Activated CD4-positive, alpha-beta T cell treated with anti-CD3 and anti-CD28 coated beads for 24 hours (primary cell): ENCODE results near the gene RARB.

ENCODE experiments used
- DNase-seq, 2 donors: peaks; one replicate each; pipeline ENCODE4 v3.0.0-alpha.2; 2020; ENCODE audit warnings: low read depth in 2 of 2

Gene RARB

GRCh38 chr3:25448750-25449692 is 21.0 kb downstream of the RARB start:
- no peak for DNase-seq

GRCh38 chr3:25449857-25450256 is 21.8 kb downstream of the RARB start:
- no peak for DNase-seq

GRCh38 chr3:25452192-25452591 is 24.1 kb downstream of the RARB start:
- DNase-seq, result no peak

GRCh38 chr3:25452740-25453139 is 24.7 kb downstream of the RARB start:
- no peak for DNase-seq

DNA sequence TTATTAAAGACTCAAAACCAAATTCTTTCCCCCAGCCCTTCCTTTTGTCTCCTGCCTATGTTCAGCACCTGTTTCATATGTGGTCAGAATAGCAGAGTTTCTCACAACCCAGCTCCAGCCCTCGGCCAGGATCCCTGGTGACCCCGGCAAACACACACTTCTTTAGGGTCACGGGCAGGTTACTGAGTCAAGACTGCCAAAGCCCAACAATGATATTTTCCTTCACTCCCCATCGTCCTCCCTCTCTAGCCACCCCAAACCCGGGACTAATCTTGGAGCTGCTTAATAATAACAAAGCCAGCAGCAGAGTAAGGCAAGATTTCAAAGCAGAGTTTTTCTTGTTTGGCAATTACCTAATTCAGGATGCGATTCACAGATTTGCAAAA is 25.5 kb downstream of the RARB start:
- no peak for DNase-seq

GRCh38 chr3:25454005-25454927 is 26.2 kb downstream of the RARB start:
- no peak for DNase-seq

- DNase-seq, result no peak
Observed at GRCh38 chr3:25455441-25456132, 27.5 kb downstream of the RARB start.

- no peak for DNase-seq
Observed at GRCh38 chr3:25456723-25457670, 28.9 kb downstream of the RARB start.

DNA sequence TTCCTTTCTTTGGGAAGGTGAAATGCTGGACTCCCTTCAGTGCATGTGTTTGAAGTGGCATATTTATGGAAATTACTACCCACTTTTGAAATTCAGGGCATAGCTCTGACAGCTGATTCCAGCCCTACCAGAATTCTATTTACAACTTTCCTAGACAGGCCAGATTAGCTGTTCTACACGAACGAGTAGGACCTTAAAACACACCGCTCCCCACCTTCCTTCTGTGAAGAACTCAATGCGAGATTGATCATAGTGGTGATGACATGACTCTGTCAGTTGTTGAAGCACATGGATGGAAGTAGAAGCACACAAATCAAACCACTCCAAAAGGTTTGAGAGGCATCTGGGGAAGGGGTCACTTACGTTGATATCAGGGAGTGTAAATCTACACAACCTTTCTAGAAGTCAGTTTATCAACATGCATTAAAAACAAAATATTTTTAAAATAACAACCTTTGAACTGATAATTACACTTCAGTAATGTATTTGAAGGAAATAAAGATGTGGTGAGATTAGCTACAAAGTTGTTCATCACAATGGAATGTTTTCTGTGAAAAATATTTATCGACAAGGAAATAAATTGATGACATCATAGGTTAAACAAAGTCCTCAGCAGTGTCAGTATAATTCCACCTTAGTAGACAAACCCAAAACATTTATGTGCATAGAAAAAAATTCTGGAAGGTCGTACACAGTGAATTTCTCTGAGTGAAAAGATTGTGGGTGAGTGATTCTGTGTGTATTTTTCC is 29.8 kb downstream of the RARB start:
- no peak for DNase-seq

GRCh38 chr3:25458420-25458814 is 30.4 kb downstream of the RARB start:
- DNase-seq, result no peak

- no peak for DNase-seq
Observed at GRCh38 chr3:25460751-25461150, 32.7 kb downstream of the RARB start.

- no peak for DNase-seq
Observed at GRCh38 chr3:25461946-25462345, 33.9 kb downstream of the RARB start.

- DNase-seq, result no peak
Observed at GRCh38 chr3:25462495-25462894, 34.4 kb downstream of the RARB start.

DNA sequence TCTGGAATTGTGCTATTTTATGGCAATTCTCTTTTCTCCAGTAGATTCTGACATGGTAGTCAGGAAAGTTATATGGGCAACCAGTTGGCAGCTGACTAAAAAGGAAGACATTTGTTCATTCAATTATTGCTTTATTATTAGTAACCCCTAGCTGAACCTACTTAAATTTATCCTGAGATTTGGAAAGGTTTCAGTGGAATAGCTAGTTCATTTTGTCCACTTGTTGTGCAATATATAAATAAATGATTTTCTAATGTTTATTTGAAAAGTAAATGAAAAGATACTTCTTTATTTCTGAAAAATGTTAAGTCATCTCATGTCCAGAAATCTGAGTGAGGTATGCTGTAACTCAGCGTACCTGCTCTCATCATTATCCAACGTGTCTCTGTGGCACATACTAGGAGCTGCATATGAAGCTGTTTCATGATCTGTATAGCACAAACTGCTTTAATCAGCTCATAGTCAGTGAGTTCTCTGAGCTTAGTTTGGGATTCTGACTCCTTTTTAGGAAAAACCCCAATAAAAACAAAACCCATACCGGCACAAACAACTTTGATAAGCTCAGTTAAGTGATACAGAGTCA is 35.9 kb downstream of the RARB start:
- DNase-seq, result no peak

GRCh38 chr3:25465266-25465860 is 37.3 kb downstream of the RARB start:
- no peak for DNase-seq

DNA sequence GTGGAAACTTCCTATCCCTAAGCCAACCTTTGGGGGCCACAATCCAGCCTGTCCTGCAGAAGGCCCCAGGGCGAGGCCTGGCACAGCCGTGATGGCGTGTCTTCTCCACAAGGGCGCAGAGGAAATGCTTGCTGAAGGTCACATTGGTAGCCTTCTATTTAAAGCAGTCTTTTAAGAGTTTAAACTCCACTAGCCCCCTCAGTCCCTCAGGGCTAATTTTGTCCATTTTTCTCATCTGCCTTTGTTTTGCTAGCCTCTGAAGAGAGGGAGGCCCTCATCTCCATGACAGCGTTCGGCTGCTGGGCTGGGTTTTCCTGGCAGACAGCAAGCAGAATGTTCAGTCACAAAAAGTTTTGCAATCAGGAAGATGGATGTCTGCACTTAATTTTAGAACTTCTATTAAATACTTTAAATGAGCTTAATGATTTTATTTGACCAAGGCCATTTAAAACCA is 40.8 kb downstream of the RARB start:
- no peak for DNase-seq

DNA sequence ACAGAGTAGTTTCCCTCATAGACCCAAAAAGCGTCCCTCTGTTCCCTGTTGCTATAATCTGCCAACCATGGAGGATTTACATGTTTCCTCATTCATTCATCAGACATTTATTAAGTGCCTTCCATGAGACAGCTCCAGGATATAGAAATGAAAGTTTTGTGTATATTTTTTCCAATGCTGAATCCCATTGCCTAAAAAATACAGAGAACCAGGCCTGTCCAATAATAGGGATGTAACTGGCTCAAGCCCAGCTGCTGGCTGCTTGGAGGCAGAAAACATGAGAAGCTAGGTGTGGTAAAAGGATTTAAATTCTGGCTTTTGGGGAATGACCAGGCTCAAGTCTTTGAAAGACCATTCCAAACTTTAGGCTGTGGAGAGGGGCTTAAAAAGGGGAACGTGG is 41.5 kb downstream of the RARB start:
- DNase-seq, result no peak

DNA sequence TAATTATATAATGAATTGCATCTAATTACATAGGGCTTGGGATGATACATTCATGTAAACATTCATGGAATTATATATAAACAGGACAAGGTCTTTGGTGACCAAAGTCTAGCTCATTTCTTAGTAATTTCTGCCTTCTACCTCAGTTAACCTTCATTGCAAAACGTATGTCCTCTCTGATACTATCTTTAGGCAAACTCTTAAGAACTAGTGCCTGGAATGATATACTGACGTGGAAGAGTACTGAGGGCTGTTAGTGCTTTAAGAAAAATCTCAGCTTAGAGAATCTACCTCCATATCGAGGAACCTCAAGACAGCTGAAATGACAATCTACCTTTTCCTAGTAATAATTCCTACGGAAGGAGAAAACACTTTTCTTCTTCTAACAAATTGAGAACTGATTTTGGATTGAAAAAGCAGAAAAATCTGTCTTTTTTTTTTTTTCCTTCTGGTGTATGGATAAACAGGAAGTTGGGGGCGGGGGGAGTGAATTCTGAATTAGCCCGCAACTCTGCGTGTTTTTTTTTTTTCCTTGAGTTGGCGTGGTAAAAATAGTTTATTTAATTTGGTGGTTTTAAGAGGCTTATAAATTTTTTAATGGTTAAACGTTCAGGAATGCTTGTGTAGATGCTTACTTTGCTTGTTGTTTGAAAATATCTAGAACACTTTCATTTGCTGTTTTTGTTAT is 43.2 kb downstream of the RARB start:
- no peak for DNase-seq

DNA sequence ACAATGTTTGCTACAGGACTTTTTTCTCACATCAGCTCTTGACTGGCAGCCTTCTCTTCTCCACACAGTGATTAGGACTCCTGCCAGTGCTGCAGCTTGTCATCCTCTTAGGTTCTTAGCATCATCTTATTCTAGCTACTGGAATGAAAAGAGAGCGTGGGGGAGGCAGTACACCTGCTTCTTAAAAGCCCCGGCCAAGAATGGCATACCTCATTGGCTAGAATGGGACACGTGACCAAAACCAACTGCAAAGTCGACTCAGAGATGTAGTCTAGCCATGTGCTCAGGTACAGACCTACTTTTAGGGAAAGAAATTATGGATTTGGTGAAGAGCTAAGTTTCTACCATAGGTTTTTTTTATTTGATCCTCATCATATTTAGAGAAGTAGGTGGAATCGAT is 44.1 kb downstream of the RARB start:
- DNase-seq, result no peak
